Panc1 (cell line): Measurements from ENCODE around the gene MAGI1. TPM values are rescaled to one million over a fixed set of nuclear protein-coding genes. Genes with fewer than 3 reads are reported as not detected.
"Not testable (repeated sequence)": the region's sequence is repeated elsewhere in the genome, so short reads cannot be mapped to it uniquely, and the experiment has no call there.

Experiments used
- ATAC-seq: fragments of 200-7000 bp; cut with Tn5 transposase; 2 replicates; pipeline ENCODE4 v1.9.1; 2020; ENCODE audit warnings: mild to moderate bottlenecking, moderate library complexity
- BruUV-seq: library from RNA; stranded (reverse); fragments of 400-500 nt; replicated peaks from 2 replicates; lab custom pipeline; 2021; lab: Mats Ljungman, UMichigan
- CTCF ChIA-PET: fragments of 300-600 bp; sonication (Branson Sonifier 250); formaldehyde crosslinking; loops from one replicate; lab custom pipeline; 2022; ENCODE audit warnings: antibody characterized with exemption; lab: Charles Lee
- POLR2A ChIA-PET: fragments of 300-600 bp; sonication (Branson Sonifier 250); formaldehyde crosslinking; loops from one replicate; lab custom pipeline; 2022; ENCODE audit warnings: antibody characterized with exemption; lab: Charles Lee
- DNase-seq: peaks from one replicate; pipeline ENCODE4 v3.0.0-alpha.2; 2010; ENCODE audit warnings: low read depth, low spot score
- H3K27ac ChIP-seq: 2 replicates; pipeline ENCODE4 v1.5.1; 2011; ENCODE audit warnings: mild to moderate bottlenecking, low read length, inconsistent platforms
- H3K27me3 ChIP-seq: fragments of 200-500 bp; sonication (Bioruptor generic); 2 replicates; pipeline ENCODE4 v1.6.0; 2014; ENCODE audit warnings: low read length, inconsistent platforms; ENCODE audit not compliant: control insufficient read depth, insufficient read depth
- H3K36me3 ChIP-seq: fragments of 200-500 bp; sonication (Bioruptor generic); 2 replicates; pipeline ENCODE4 v1.5.1; 2014; ENCODE audit warnings: inconsistent platforms, mild to moderate bottlenecking, low read length, moderate library complexity; ENCODE audit not compliant: control insufficient read depth, insufficient read depth
- H3K4me1 ChIP-seq: 2 replicates; pipeline ENCODE4 v1.5.1; 2011; ENCODE audit warnings: inconsistent platforms, mild to moderate bottlenecking, low read length, moderate library complexity; ENCODE audit not compliant: control insufficient read depth, insufficient read depth
- H3K4me3 ChIP-seq, 2 experiments: 2 replicates each; pipeline ENCODE4 v1.5.1; 2011 to 2012; ENCODE audit warnings: low read depth in 2 of 2, low read length in 2 of 2, mild to moderate bottlenecking in 2 of 2, inconsistent platforms in 1 of 2, moderate library complexity in 1 of 2
- H3K9me3 ChIP-seq: fragments of 200-500 bp; sonication (Bioruptor generic); 2 replicates; pipeline ENCODE4 v1.5.1; 2014; ENCODE audit warnings: low read depth, mild to moderate bottlenecking, inconsistent platforms, low read length, moderate library complexity; ENCODE audit not compliant: control insufficient read depth, insufficient read depth
- POLR2AphosphoS5 ChIP-seq: IDR thresholded peaks from 2 replicates; pipeline ENCODE4 v1.6.1; 2012; ENCODE audit warnings: mild to moderate bottlenecking, low read depth, low read length, moderate library complexity
- SIN3A ChIP-seq: IDR thresholded peaks from 2 replicates; pipeline ENCODE4 v1.6.1; 2012; ENCODE audit warnings: low read depth, mild to moderate bottlenecking, low read length, moderate library complexity, borderline replicate concordance; ENCODE audit not compliant: insufficient read depth
- TCF7L2 ChIP-seq: IDR thresholded peaks from 2 replicates; pipeline ENCODE4 v1.6.1; 2011; ENCODE audit warnings: mild to moderate bottlenecking, low read depth, low read length, inconsistent platforms
- in situ Hi-C: cut with HindIII; loops from 2 replicates; pipeline ENCODE4 v1.10.0; 2016; ENCODE audit warnings: low sequenced_read_pairs, low pct_unique_long_range_greater_than_20kb
- intact Hi-C: fragments of 100-400 bp; cut with micrococcal nuclease; formaldehyde crosslinking; loops from one replicate; pipeline ENCODE4 v1.10.0; 2022; ENCODE audit not compliant: unreplicated experiment
- total RNA-seq: library from RNA; stranded (reverse); gene quantifications from one replicate; pipeline ENCODE4 v1.2.1, GENCODE V29; 2021; ENCODE audit not compliant: unreplicated experiment
- TF ChIP-seq, protein P1 (sequence below): fragments of 450-650 bp; IDR thresholded peaks from 2 replicates; pipeline ENCODE4 v1.5.1; 2017; ENCODE audit warnings: mild to moderate bottlenecking
- TF ChIP-seq, protein P2 (sequence below), 2 experiments: IDR thresholded peaks; 2 replicates each; pipeline ENCODE4 v1.6.1; 2011 to 2012; ENCODE audit warnings: low read depth in 2 of 2, control low read depth in 1 of 2, low read length in 1 of 2, mild to moderate bottlenecking in 1 of 2, moderate library complexity in 1 of 2; ENCODE audit not compliant: insufficient read depth in 1 of 2

The MAGI1 gene
- total RNA-seq, 1 experiment from 2014 or later: 9.5 TPM

DNA sequence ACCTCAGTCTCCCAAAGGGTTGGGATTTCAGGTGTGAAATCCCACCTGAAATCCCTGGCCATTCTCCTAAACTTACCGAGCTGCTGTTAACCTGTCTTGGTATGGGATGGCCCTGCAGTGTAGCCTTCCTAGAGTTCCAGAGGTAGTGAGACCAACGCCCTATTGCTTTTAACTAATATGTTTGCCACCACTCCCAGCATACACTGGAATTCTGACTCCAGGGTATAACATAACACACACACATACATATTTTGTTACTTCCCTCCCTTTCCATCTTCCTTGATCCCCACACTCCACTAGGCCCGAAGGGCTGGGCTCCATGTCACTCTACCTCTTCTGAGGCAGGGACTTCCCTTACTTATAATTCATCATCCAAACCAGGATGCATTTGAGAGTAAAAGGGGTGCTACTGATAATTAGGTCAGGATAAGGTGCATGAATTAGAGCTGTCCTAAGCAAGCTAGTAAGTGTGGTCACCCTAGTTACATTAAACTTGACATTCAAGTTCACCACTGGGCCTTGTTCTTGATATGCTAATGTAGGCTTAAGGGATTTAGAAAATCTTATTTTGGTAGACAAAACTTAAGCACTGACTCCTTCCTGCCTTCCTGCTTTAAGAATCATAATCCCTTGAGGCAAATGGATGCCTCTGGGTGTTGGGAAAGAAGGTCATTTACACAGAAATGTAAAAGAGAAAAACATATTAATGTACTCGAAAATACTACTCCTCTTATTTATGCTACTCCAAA is 317.6 kb downstream of the MAGI1 start:
- CTCF ChIA-PET: interaction anchor here (0.6 kb wide), 1 partner anchor 475 kb away, joined by 3 read pairs; no protein-coding TSS in a partner anchor
- in situ Hi-C loops: no loop called here

DNA sequence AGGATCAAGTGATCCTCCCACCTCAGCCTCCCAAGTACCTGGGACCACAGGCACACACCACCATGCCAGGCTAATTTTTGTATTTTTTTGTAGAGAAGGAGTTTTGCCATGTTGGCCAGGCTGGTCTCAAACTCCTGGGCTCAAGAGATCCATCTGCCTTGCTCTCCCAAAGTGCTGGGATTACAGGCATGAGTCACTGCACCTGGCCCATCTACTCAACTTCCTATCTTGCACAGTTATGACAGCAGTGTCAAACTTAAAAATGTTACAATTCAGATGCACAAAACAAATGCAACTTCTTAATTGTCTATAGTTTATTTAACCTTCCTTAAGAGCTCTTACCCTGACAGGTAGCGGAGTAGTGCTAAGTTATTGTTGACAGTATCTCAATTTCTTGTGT is 319.1 kb downstream of the MAGI1 start:
- H3K9me3 ChIP-seq, CTCF ChIA-PET: not testable (repeated sequence)

More for the DNA sequence above, 317.6 kb downstream of the MAGI1 start:
- Histone ChIP-seq H3K4me3 (no peak overlapping the region), H3K27ac (no peak overlapping the region), H3K36me3 (no peaks in the 10 kb centered on the region), H3K4me1 (no peaks in the 10 kb centered on the region), H3K9me3 (no peaks in the 10 kb centered on the region), H3K27me3 (no peaks in the 10 kb centered on the region)
- BruUV-seq: no TSS peak
- no peak for ATAC-seq
- POLR2A ChIA-PET: no interaction called here
- intact Hi-C loops: no loop called here
- TF ChIP-seq TCF7L2 (no peak), SIN3A (no peak), POLR2AphosphoS5 (no peak)
- TF ChIP-seq, protein P1, sequence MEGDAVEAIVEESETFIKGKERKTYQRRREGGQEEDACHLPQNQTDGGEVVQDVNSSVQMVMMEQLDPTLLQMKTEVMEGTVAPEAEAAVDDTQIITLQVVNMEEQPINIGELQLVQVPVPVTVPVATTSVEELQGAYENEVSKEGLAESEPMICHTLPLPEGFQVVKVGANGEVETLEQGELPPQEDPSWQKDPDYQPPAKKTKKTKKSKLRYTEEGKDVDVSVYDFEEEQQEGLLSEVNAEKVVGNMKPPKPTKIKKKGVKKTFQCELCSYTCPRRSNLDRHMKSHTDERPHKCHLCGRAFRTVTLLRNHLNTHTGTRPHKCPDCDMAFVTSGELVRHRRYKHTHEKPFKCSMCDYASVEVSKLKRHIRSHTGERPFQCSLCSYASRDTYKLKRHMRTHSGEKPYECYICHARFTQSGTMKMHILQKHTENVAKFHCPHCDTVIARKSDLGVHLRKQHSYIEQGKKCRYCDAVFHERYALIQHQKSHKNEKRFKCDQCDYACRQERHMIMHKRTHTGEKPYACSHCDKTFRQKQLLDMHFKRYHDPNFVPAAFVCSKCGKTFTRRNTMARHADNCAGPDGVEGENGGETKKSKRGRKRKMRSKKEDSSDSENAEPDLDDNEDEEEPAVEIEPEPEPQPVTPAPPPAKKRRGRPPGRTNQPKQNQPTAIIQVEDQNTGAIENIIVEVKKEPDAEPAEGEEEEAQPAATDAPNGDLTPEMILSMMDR: no peak
- TF ChIP-seq, protein P2, sequence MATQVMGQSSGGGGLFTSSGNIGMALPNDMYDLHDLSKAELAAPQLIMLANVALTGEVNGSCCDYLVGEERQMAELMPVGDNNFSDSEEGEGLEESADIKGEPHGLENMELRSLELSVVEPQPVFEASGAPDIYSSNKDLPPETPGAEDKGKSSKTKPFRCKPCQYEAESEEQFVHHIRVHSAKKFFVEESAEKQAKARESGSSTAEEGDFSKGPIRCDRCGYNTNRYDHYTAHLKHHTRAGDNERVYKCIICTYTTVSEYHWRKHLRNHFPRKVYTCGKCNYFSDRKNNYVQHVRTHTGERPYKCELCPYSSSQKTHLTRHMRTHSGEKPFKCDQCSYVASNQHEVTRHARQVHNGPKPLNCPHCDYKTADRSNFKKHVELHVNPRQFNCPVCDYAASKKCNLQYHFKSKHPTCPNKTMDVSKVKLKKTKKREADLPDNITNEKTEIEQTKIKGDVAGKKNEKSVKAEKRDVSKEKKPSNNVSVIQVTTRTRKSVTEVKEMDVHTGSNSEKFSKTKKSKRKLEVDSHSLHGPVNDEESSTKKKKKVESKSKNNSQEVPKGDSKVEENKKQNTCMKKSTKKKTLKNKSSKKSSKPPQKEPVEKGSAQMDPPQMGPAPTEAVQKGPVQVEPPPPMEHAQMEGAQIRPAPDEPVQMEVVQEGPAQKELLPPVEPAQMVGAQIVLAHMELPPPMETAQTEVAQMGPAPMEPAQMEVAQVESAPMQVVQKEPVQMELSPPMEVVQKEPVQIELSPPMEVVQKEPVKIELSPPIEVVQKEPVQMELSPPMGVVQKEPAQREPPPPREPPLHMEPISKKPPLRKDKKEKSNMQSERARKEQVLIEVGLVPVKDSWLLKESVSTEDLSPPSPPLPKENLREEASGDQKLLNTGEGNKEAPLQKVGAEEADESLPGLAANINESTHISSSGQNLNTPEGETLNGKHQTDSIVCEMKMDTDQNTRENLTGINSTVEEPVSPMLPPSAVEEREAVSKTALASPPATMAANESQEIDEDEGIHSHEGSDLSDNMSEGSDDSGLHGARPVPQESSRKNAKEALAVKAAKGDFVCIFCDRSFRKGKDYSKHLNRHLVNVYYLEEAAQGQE (IDR thresholded peaks at IDR 0.05; ENCODE audit: insufficient read depth in 1 of 2, low read depth in 2 of 2, low read length in 1 of 2): no peak
- DNase-seq: no peak

DNA sequence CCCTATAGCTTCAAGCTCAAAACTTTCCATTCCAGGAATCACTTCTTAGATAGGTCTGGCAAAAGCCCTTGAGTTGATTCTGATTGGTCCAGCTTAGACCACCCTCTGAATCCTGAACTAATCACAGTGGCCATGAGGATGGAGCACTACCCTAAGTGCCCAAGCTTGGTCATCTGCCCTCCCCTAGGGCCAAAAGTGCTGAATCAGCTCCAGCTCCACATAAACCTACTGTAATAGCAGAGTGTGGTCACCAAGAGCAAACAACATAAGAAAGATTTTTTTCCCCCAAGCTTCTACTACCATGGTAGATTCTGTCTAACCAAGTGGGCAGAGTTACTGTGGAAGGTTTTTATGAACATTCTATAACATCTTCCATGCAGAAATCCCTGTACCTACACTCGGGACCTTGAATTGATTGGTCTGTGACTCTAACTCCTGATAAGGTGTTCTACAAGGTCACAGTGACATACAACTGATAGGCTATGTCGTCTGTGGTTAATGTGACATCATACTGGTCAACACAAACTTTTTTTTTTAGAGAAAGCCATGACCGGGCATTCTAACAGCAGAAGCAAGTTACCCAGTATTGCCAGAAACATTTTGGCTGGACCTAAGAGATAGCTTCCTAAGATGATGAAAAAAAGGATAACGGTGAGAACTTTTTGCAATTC is 320.9 kb downstream of the MAGI1 start:
- Histone ChIP-seq H3K27me3 (no peaks in the 10 kb centered on the region), H3K9me3 (no peaks in the 10 kb centered on the region), H3K4me3 (no peak overlapping the region), H3K36me3 (no peaks in the 10 kb centered on the region), H3K4me1 (no peaks in the 10 kb centered on the region), H3K27ac (no peak overlapping the region)
- CTCF ChIA-PET: no interaction called here
- POLR2A ChIA-PET: no interaction called here
- in situ Hi-C loops: no loop called here
- TF ChIP-seq, protein P1: no peak
- TF ChIP-seq TCF7L2: no peak
- no peak for TF ChIP-seq SIN3A
- TF ChIP-seq POLR2AphosphoS5: no peak
- TF ChIP-seq, protein P2 (IDR thresholded peaks at IDR 0.05; ENCODE audit: insufficient read depth in 1 of 2, low read depth in 2 of 2, low read length in 1 of 2): no peak
- ATAC-seq (no peak), DNase-seq (no peak)
- BruUV-seq: no TSS peak
- intact Hi-C loops: no loop called here

More for the DNA sequence above, 319.1 kb downstream of the MAGI1 start:
- H3K27me3 ChIP-seq, ATAC-seq, intact Hi-C loops, POLR2A ChIA-PET, H3K4me3 ChIP-seq, H3K27ac ChIP-seq, in situ Hi-C loops, H3K36me3 ChIP-seq, H3K4me1 ChIP-seq, DNase-seq, BruUV-seq: not testable (repeated sequence)
